Measurements from ENCODE around the gene FGD3. TPM values are rescaled to one million over a fixed set of nuclear protein-coding genes. Genes with fewer than 3 reads are reported as not detected.

FGD3 gene
- total and polyA plus RNA-seq, 9 of the 15 experiments (the other 6 are each of a cell fraction or from before 2014, with no cell fraction given), result 0.07 to 1.3 (median 0.29) TPM

DNA sequence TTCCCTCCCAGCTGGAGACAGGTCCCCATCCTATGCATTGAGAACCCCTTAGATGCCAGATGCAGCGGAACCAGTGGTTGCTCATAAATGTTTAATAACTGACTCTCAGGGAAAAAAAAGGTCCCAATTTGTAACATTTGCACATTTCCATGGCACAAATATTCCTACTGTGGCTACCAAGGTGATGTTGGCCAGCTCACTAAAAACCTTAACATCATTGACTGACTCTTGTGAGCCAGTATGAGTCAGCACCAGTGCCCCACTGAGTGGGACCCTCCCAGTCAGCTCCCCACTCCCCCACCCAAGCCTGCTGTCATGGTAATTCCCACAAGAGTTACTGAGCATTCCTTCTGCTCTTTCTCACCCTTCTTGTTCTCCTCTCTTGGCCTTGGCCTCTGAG lies 26.9 kb upstream of the FGD3 start:
- Histone ChIP-seq H3K27me3 (ENCODE audit: control insufficient read depth in 2 of 2, insufficient read depth in 2 of 2, low read length in 2 of 2) (peaks cover 5 to 46% of the 10 kb centered on the region in 2 experiments; a peak in 4 of 5 replicates), H3K9me1 (ENCODE audit: control insufficient read depth, insufficient read depth, low read length) (no peaks in the 10 kb centered on the region), H4K20me1 (replicated peaks; ENCODE audit: control insufficient read depth, insufficient read depth, low read length) (no peaks in the 10 kb centered on the region; the same call in 1 of the 2 replicates), H3K4me3 (no peak overlapping the region), H2AFZ (ENCODE audit: low read depth, low read length) (no peak overlapping the region), H3K36me3 (ENCODE audit: control insufficient read depth, insufficient read depth, low read length) (no peaks in the 10 kb centered on the region), H3K4me2 (ENCODE audit: insufficient read depth, low read length) (no peak overlapping the region), H3K4me1 (replicated peaks in 1 of 2; ENCODE audit: control insufficient read depth in 2 of 2, insufficient read depth in 2 of 2, low read length in 2 of 2) (peaks cover 0 to 3% of the 10 kb centered on the region in 2 experiments; a peak in 1 of 5 replicates), H3K27ac (ENCODE audit: extremely low read depth, low read depth, low read length) (no peak overlapping the region), H3K9ac (ENCODE audit: insufficient read depth in 1 of 2, low read depth in 2 of 2, low read length in 2 of 2) (no peak overlapping the region), H3K79me2 (ENCODE audit: control insufficient read depth, insufficient read depth, low read length) (no peaks in the 10 kb centered on the region), H3K9me3 (replicated peaks; ENCODE audit: control insufficient read depth, insufficient read depth, low read depth, low read length) (no peaks in the 10 kb centered on the region)
- ChIA-PET CTCF (ENCODE audit: low intra/inter-chr PET ratio) (no interaction called here), POLR2A (interaction anchor here (0.5 to 0.8 kb wide), 2 partner anchors 156 to 216 kb away, joined by 3 read pairs; no protein-coding TSS in a partner anchor)
- ATAC-seq (no peak), DNase-seq (ENCODE audit: extremely low read depth in 1 of 4, low spot score in 3 of 4) (no peak), FAIRE-seq (no peak)
- in situ Hi-C loops (cut with MboI) (no loop called here), intact Hi-C loops (cut with micrococcal nuclease) (no loop called here)
- TF ChIP-seq NFE2 (IDR thresholded peaks at IDR 0.05; ENCODE audit: low read depth), result 0 out of 2 replicates have a peak, but pooled peaks have one; percentile 11
- no peak for TF ChIP-seq RBM39 (optimal IDR thresholded peaks at IDR 0.05; ENCODE audit: low read depth, low read length)
- WGBS (ENCODE audit: insufficient coverage, low coverage, missing lambda C conversion rate), result 27% methylated on average over 1 of the region's 1 CpG
- no TSS peak for BruUV-seq (replicated peaks)

DNA sequence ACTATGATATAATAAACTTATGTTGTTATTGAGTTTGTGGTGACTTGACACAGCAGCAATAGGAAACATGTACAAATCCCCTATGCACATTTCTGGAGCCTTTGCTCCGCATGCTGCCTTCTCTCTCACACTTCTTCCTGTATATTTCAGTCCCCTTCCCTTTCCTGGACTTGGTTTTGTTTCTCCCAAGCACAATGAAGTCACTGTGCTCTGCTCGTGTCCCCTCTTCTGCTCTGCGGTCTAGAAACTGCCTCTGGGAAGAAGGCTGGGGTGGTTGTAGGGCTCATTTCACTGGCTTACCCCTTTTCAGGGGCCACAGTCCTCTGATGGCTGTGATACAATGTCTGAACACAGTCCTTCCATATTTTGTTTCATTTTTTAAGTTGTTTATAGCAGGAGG lies 15.7 kb upstream of the FGD3 start:
- Histone ChIP-seq H3K36me3 (ENCODE audit: control insufficient read depth, insufficient read depth, low read length) (no peaks in the 10 kb centered on the region), H4K20me1 (replicated peaks; ENCODE audit: control insufficient read depth, insufficient read depth, low read length) (no peaks in the 10 kb centered on the region), H3K27me3 (ENCODE audit: control insufficient read depth in 2 of 2, insufficient read depth in 2 of 2, low read length in 2 of 2) (no peaks in the 10 kb centered on the region; a peak in 1 of 5 replicates), H3K4me3 (no peak overlapping the region), H2AFZ (ENCODE audit: low read depth, low read length) (0 out of 2 replicates have a peak overlapping the region, but pooled peaks have one; percentile 27), H3K9ac (ENCODE audit: insufficient read depth in 1 of 2, low read depth in 2 of 2, low read length in 2 of 2) (no peak overlapping the region), H3K4me2 (ENCODE audit: insufficient read depth, low read length) (no peak overlapping the region), H3K79me2 (ENCODE audit: control insufficient read depth, insufficient read depth, low read length) (no peaks in the 10 kb centered on the region), H3K27ac (ENCODE audit: extremely low read depth, low read depth, low read length) (no peak overlapping the region), H3K9me1 (ENCODE audit: control insufficient read depth, insufficient read depth, low read length) (no peaks in the 10 kb centered on the region), H3K4me1 (replicated peaks in 1 of 2; ENCODE audit: control insufficient read depth in 2 of 2, insufficient read depth in 2 of 2, low read length in 2 of 2) (no peaks in the 10 kb centered on the region), H3K9me3 (replicated peaks; ENCODE audit: control insufficient read depth, insufficient read depth, low read depth, low read length) (peaks cover 2% of the 10 kb centered on the region; the same call in 1 of the 2 replicates)
- FAIRE-seq, result no peak
- 4% methylated on average over 3 of the region's 3 CpGs for WGBS (ENCODE audit: insufficient coverage, low coverage, missing lambda C conversion rate)
- ChIA-PET POLR2A (interaction anchor here (0.6 kb wide), 1 partner anchor 160 kb away, joined by 3 read pairs; no protein-coding TSS in a partner anchor), CTCF (ENCODE audit: low intra/inter-chr PET ratio) (no interaction called here)
- DNase-seq (ENCODE audit: extremely low read depth in 1 of 4, low spot score in 3 of 4), result no peak
- intact Hi-C loops (cut with micrococcal nuclease) (no loop called here), in situ Hi-C loops (cut with MboI) (no loop called here)
- ATAC-seq, result no peak
- no TSS peak for BruUV-seq (replicated peaks)
- no peak for TF ChIP-seq FOXJ2 (tag; IDR thresholded peaks at IDR 0.05)
- TF ChIP-seq NFXL1 (CRISPR knock-in tag; IDR thresholded peaks at IDR 0.05), result no peak
- TF ChIP-seq, protein P1, sequence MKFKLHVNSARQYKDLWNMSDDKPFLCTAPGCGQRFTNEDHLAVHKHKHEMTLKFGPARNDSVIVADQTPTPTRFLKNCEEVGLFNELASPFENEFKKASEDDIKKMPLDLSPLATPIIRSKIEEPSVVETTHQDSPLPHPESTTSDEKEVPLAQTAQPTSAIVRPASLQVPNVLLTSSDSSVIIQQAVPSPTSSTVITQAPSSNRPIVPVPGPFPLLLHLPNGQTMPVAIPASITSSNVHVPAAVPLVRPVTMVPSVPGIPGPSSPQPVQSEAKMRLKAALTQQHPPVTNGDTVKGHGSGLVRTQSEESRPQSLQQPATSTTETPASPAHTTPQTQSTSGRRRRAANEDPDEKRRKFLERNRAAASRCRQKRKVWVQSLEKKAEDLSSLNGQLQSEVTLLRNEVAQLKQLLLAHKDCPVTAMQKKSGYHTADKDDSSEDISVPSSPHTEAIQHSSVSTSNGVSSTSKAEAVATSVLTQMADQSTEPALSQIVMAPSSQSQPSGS (CRISPR knock-in tag; IDR thresholded peaks at IDR 0.05), result no peak
- TF ChIP-seq, protein P2, sequence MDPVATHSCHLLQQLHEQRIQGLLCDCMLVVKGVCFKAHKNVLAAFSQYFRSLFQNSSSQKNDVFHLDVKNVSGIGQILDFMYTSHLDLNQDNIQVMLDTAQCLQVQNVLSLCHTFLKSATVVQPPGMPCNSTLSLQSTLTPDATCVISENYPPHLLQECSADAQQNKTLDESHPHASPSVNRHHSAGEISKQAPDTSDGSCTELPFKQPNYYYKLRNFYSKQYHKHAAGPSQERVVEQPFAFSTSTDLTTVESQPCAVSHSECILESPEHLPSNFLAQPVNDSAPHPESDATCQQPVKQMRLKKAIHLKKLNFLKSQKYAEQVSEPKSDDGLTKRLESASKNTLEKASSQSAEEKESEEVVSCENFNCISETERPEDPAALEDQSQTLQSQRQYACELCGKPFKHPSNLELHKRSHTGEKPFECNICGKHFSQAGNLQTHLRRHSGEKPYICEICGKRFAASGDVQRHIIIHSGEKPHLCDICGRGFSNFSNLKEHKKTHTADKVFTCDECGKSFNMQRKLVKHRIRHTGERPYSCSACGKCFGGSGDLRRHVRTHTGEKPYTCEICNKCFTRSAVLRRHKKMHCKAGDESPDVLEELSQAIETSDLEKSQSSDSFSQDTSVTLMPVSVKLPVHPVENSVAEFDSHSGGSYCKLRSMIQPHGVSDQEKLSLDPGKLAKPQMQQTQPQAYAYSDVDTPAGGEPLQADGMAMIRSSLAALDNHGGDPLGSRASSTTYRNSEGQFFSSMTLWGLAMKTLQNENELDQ (CRISPR knock-in tag; IDR thresholded peaks at IDR 0.05; ENCODE audit: borderline replicate concordance), result no peak
- TF ChIP-seq YY1 (IDR thresholded peaks at IDR 0.05; ENCODE audit: borderline replicate concordance in 1 of 3, control insufficient read depth in 1 of 3, extremely low read depth in 1 of 3, insufficient read depth in 3 of 3, insufficient read length in 1 of 3, insufficient replicate concordance in 2 of 3, low read depth in 1 of 3, low read length in 2 of 3), result no peak
- no peak for TF ChIP-seq GABPA (tag; conservative IDR thresholded peaks at IDR 0.05; ENCODE audit: low read depth)
- TF ChIP-seq, protein P3, sequence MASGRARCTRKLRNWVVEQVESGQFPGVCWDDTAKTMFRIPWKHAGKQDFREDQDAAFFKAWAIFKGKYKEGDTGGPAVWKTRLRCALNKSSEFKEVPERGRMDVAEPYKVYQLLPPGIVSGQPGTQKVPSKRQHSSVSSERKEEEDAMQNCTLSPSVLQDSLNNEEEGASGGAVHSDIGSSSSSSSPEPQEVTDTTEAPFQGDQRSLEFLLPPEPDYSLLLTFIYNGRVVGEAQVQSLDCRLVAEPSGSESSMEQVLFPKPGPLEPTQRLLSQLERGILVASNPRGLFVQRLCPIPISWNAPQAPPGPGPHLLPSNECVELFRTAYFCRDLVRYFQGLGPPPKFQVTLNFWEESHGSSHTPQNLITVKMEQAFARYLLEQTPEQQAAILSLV (tag; IDR thresholded peaks at IDR 0.05), result no peak
- no peak for TF ChIP-seq ZNF324 (CRISPR knock-in tag; IDR thresholded peaks at IDR 0.05)

All from K562 (cell line).